A549 (cell line): ENCODE data around the gene CERKL. TPM values are rescaled to one million over a fixed set of nuclear protein-coding genes. Genes with fewer than 3 reads are reported as not detected.

Source experiments
- ATAC-seq, 2 experiments: fragments of 200-7000 bp in 1 of 2; fragments of >200 bp in 1 of 2; cut with Nextera tagmentation in 1 of 2; cut with Tn5 transposase in 1 of 2; 3 replicates each; pipeline versions ENCODE4 v1.8.0 to v1.9.1; 2018 to 2020; ENCODE audit warnings: mild to moderate bottlenecking in 1 of 2, moderate library complexity in 1 of 2
- CTCF ChIA-PET: fragments of 300-600 bp; sonication (Branson Sonifier 250); formaldehyde crosslinking; extraction: SDS; loops from one replicate; lab custom pipeline; 2021; ENCODE audit warnings: antibody characterized with exemption, inconsistent platforms; lab: Yijun Ruan, JAX
- POLR2A ChIA-PET: fragments of 350-600 bp; formaldehyde crosslinking; extraction: SDS; loops from one replicate; lab custom pipeline; 2021; ENCODE audit warnings: antibody characterized with exemption, inconsistent platforms; lab: Yijun Ruan, JAX
- DNase-seq, 2 experiments: peaks; one replicate each; pipeline versions ENCODE4 v3.0.0 to v3.0.0-alpha.2; 2011 to 2016; ENCODE audit warnings: low read depth in 1 of 2, low spot score in 1 of 2
- FAIRE-seq: peaks from 2 replicates; lab custom pipeline; 2011; peaks lifted over from hg19 to GRCh38; lab: Jason Lieb, UNC
- H3K27ac ChIP-seq, 2 experiments: fragments of >200 bp; sonication (Bioruptor Twin); formaldehyde crosslinking; 3 replicates each; pipeline ENCODE4 v1.5.1; 2016 to 2017
- H3K4me1 ChIP-seq: fragments of >200 bp; sonication (Bioruptor Twin); formaldehyde crosslinking; 3 replicates; pipeline ENCODE4 v1.6.1; 2016
- H3K4me2 ChIP-seq: fragments of >200 bp; sonication (Bioruptor Twin); formaldehyde crosslinking; 3 replicates; pipeline ENCODE4 v1.6.1; 2016
- H3K4me3 ChIP-seq: fragments of >200 bp; sonication (Bioruptor Twin); formaldehyde crosslinking; 3 replicates; pipeline ENCODE4 v1.5.1; 2016
- H3K9me3 ChIP-seq: fragments of >200 bp; sonication (Bioruptor Twin); formaldehyde crosslinking; 3 replicates; pipeline ENCODE4 v1.6.1; 2016
- ATOH8 ChIP-seq: fragments of 250-450 bp; sonication (Bioruptor Pico); IDR thresholded peaks from 2 replicates; pipeline ENCODE4 v1.5.0; 2020; ENCODE audit warnings: low read depth, mild to moderate bottlenecking, moderate library complexity
- BHLHE40 ChIP-seq: IDR thresholded peaks from 2 replicates; pipeline ENCODE4 v1.6.1; 2012; ENCODE audit warnings: low read depth, low read length, inconsistent platforms
- CBX8 ChIP-seq: fragments of 200-600 bp; sonication (generic); IDR thresholded peaks from 2 replicates; pipeline ENCODE4 v1.6.1; 2016
- CHD4 ChIP-seq: fragments of 200-600 bp; sonication (generic); IDR thresholded peaks from 2 replicates; pipeline ENCODE4 v1.6.1; 2016; ENCODE audit warnings: antibody characterized with exemption, mild to moderate bottlenecking, borderline replicate concordance
- EHF ChIP-seq: fragments of 250-450 bp; sonication (Bioruptor Pico); IDR thresholded peaks from 2 replicates; pipeline ENCODE4 v1.5.0; 2020; ENCODE audit warnings: mild to moderate bottlenecking
- EHMT2 ChIP-seq: fragments of 200-600 bp; sonication (generic); IDR thresholded peaks from 2 replicates; pipeline ENCODE4 v1.6.1; 2016; ENCODE audit warnings: antibody characterized with exemption, low read depth, mild to moderate bottlenecking, moderate library complexity
- EP300 ChIP-seq, 2 experiments: fragments of >200 bp; sonication (Bioruptor Twin); formaldehyde crosslinking; IDR thresholded peaks; 2 replicates in 1 of 2; 3 replicates in 1 of 2; pipeline ENCODE4 v1.6.1; 2016 to 2017
- FOSL2 ChIP-seq, 2 experiments: fragments of 450-650 bp in 1 of 2; fragments of >200 bp in 1 of 2; sonication (Bioruptor Twin) in 1 of 2; formaldehyde crosslinking; IDR thresholded peaks; 2 replicates each; pipeline versions ENCODE4 v1.5.0 to v1.6.1; 2016 to 2020; ENCODE audit warnings: mild to moderate bottlenecking in 1 of 2, moderate library complexity in 1 of 2
- FOXS1 ChIP-seq: fragments of 250-450 bp; sonication (Bioruptor Pico); IDR thresholded peaks from 2 replicates; pipeline ENCODE4 v1.5.0; 2020; ENCODE audit warnings: mild to moderate bottlenecking, moderate library complexity
- HEYL ChIP-seq: fragments of 250-450 bp; sonication (Bioruptor Pico); IDR thresholded peaks from 2 replicates; pipeline ENCODE4 v1.8.0; 2021; ENCODE audit warnings: mild to moderate bottlenecking, moderate library complexity
- HOXB13 ChIP-seq: fragments of 250-450 bp; sonication (Bioruptor Pico); IDR thresholded peaks from 2 replicates; pipeline ENCODE4 v1.5.0; 2020; ENCODE audit warnings: low read depth, mild to moderate bottlenecking, moderate library complexity
- JUN ChIP-seq, 2 experiments: fragments of >200 bp; sonication (Bioruptor Twin); formaldehyde crosslinking; IDR thresholded peaks; 2 replicates in 1 of 2; 3 replicates in 1 of 2; pipeline ENCODE4 v1.6.1; 2016 to 2017
- KDM1A ChIP-seq: fragments of 200-600 bp; sonication (generic); IDR thresholded peaks from 2 replicates; pipeline ENCODE4 v1.6.1; 2016; ENCODE audit warnings: low read depth, mild to moderate bottlenecking
- KDM5A ChIP-seq: fragments of 200-600 bp; sonication (generic); IDR thresholded peaks from 2 replicates; pipeline ENCODE4 v1.6.1; 2016; ENCODE audit warnings: antibody characterized with exemption, mild to moderate bottlenecking
- MAFK ChIP-seq: fragments of 450-650 bp; IDR thresholded peaks from 2 replicates; pipeline ENCODE4 v1.6.1; 2014; ENCODE audit not compliant: partially characterized antibody
- MAZ ChIP-seq: fragments of 150-350 bp; IDR thresholded peaks from 2 replicates; pipeline ENCODE4 v1.6.1; 2014; ENCODE audit warnings: antibody characterized with exemption, low read depth, low read length, borderline replicate concordance
- MYC ChIP-seq: IDR thresholded peaks from 2 replicates; pipeline ENCODE4 v1.6.1; 2012; ENCODE audit warnings: mild to moderate bottlenecking, inconsistent platforms, low read length, improper control_type of control experiment, borderline replicate concordance
- NFE2L2 ChIP-seq: fragments of 150-350 bp; conservative IDR thresholded peaks from 2 replicates; pipeline ENCODE4 v1.6.1; 2014; ENCODE audit warnings: low read length
- NPAS2 ChIP-seq: fragments of 250-450 bp; sonication (Bioruptor Pico); IDR thresholded peaks from 2 replicates; pipeline ENCODE4 v1.8.0; 2022; ENCODE audit warnings: mild to moderate bottlenecking, moderate library complexity, borderline replicate concordance
- PHF8 ChIP-seq: fragments of 200-600 bp; sonication (generic); IDR thresholded peaks from 2 replicates; pipeline ENCODE4 v1.6.1; 2016; ENCODE audit warnings: low read depth, mild to moderate bottlenecking, antibody characterized with exemption, moderate library complexity, borderline replicate concordance
- REST ChIP-seq: fragments of 200-600 bp; sonication (generic); IDR thresholded peaks from 2 replicates; pipeline ENCODE4 v1.6.1; 2016; ENCODE audit warnings: antibody characterized with exemption, mild to moderate bottlenecking, moderate library complexity
- RFX5 ChIP-seq: fragments of 450-650 bp; IDR thresholded peaks from 2 replicates; pipeline ENCODE4 v1.7.1; 2014; ENCODE audit warnings: antibody characterized with exemption, mild to moderate bottlenecking, moderate library complexity
- RNF2 ChIP-seq: fragments of 200-600 bp; sonication (generic); IDR thresholded peaks from 2 replicates; pipeline ENCODE4 v1.6.1; 2016; ENCODE audit warnings: low read depth, mild to moderate bottlenecking, antibody characterized with exemption, moderate library complexity, borderline replicate concordance
- SMC3 ChIP-seq: fragments of >200 bp; sonication (Bioruptor Twin); formaldehyde crosslinking; IDR thresholded peaks from 3 replicates; pipeline ENCODE4 v1.6.1; 2018; ENCODE audit warnings: inconsistent platforms
- TP53 ChIP-seq: fragments of 250-450 bp; sonication (Bioruptor Pico); IDR thresholded peaks from 2 replicates; pipeline ENCODE4 v1.5.0; 2021; ENCODE audit warnings: mild to moderate bottlenecking, moderate library complexity
- ZC3H11A ChIP-seq: fragments of 450-650 bp; IDR thresholded peaks from 2 replicates; pipeline ENCODE4 v1.6.1; 2014; ENCODE audit warnings: antibody characterized with exemption, mild to moderate bottlenecking
- ZFP36 ChIP-seq: fragments of 450-650 bp; IDR thresholded peaks from 2 replicates; pipeline ENCODE4 v1.6.1; 2014; ENCODE audit warnings: borderline replicate concordance; ENCODE audit not compliant: partially characterized antibody
- ZNF302 ChIP-seq: fragments of 250-450 bp; sonication (Bioruptor Pico); IDR thresholded peaks from 2 replicates; pipeline ENCODE4 v1.9.0; 2021; ENCODE audit warnings: inconsistent platforms, mild to moderate bottlenecking, moderate library complexity
- ZSCAN20 ChIP-seq: fragments of 250-450 bp; sonication (Bioruptor Pico); IDR thresholded peaks from 2 replicates; pipeline ENCODE4 v1.8.0; 2022; ENCODE audit warnings: mild to moderate bottlenecking, moderate library complexity
- WGBS: methylation state at CpG from one replicate; pipeline ENCODE4 v1.1.6; 2017; ENCODE audit errors: missing lambda C conversion rate; 5-methylcytosine and 5-hydroxymethylcytosine counted together
- polyA plus RNA-seq, 4 experiments: library from polyadenylated mRNA; depleted of rRNA in 3 of 4; stranded (reverse); fragments of >200 nt; fragmentation: RNase III in 1 of 4; extraction: RNeasy Plus Mini Kit Qiagen cat#74134 plus additional on column Dnase treatment in 1 of 4; gene quantifications; 2 replicates in 3 of 4; 3 replicates in 1 of 4; pipeline ENCODE4 v1.2.3, GENCODE V29; 2011 to 2017

CERKL gene
- polyA plus RNA-seq, 2 of the 4 experiments (the other 2 are of a cell fraction), result 0.30 to 0.85 TPM

- ChIA-PET POLR2A (no interaction called here), CTCF (interaction anchor here (0.6 kb wide), 1 partner anchor 8 kb away, joined by 3 read pairs; no protein-coding TSS in a partner anchor)
- no peaks in the 10 kb centered on the region for H3K9me3 ChIP-seq
- H3K4me2 ChIP-seq, result no peak overlapping the region
- no peak overlapping the region for H3K27ac ChIP-seq
- no peak overlapping the region for H3K4me3 ChIP-seq
- DNase-seq, result no peak
- ATAC-seq, result peak in 1 of 2 experiments; percentile 51; a peak in 1 of 6 replicates
- peaks cover 11% of the 10 kb centered on the region for H3K4me1 ChIP-seq
- no peak for TF ChIP-seq PHF8
- no peak for TF ChIP-seq TP53
- TF ChIP-seq HOXB13 (CRISPR knock-in tag), result no peak
- TF ChIP-seq SMC3, result 0 out of 3 replicates have a peak, but pooled peaks have one; percentile 6
- TF ChIP-seq ZSCAN20 (CRISPR knock-in tag), result no peak
- no peak for TF ChIP-seq RNF2
- TF ChIP-seq MAZ, result no peak
- TF ChIP-seq CHD4, result no peak
- TF ChIP-seq FOXS1, result no peak
- FAIRE-seq, result no peak
- 67% methylated on average over 2 of the region's 2 CpGs for WGBS
Measured at GRCh38 chr2:181581534-181581933, 75.4 kb downstream of the CERKL start.

GRCh38 chr2:181578829-181579228, 78.1 kb downstream of the CERKL start:
- WGBS, result 61% methylated on average over 3 of the region's 3 CpGs
- H3K27ac ChIP-seq, result no peak overlapping the region
- H3K4me2 ChIP-seq, result no peak overlapping the region
- H3K9me3 ChIP-seq, result no peaks in the 10 kb centered on the region
- ChIA-PET POLR2A (no interaction called here), CTCF (no interaction called here)
- ATAC-seq (no peak), DNase-seq (no peak), FAIRE-seq (no peak)
- no peak overlapping the region for H3K4me3 ChIP-seq
- TF ChIP-seq CHD4, result no peak
- TF ChIP-seq MAZ, result no peak
- TF ChIP-seq NFE2L2, result no peak
- no peak for TF ChIP-seq RFX5
- TF ChIP-seq HEYL (CRISPR knock-in tag), result no peak
- TF ChIP-seq EHMT2, result no peak
- H3K4me1 ChIP-seq, result no peaks in the 10 kb centered on the region

GRCh38 chr2:181576431-181576830, 80.5 kb downstream of the CERKL start:
- no peak for ATAC-seq
- DNase-seq, result no peak
- no peak for FAIRE-seq
- H3K4me2 ChIP-seq, result no peak overlapping the region
- H3K27ac ChIP-seq, result no peak overlapping the region
- H3K9me3 ChIP-seq, result no peaks in the 10 kb centered on the region
- ChIA-PET CTCF (interaction anchor here (1.0 to 10.3 kb wide), 2 partner anchors 140 to 378 kb away, joined by 3 to 129 read pairs; no protein-coding TSS in a partner anchor), POLR2A (no interaction called here)
- no peak for TF ChIP-seq ZC3H11A
- TF ChIP-seq NFE2L2, result no peak
- no peak for TF ChIP-seq FOXS1
- no peak for TF ChIP-seq FOSL2 (IDR thresholded peaks at IDR 0.05)
- no peak for TF ChIP-seq FOSL2 (CRISPR knock-in tag; IDR thresholded peaks at IDR 0.05)
- no peak for TF ChIP-seq ZNF302 (CRISPR knock-in tag)
- TF ChIP-seq ATOH8, result no peak
- no peak for TF ChIP-seq REST
- no peak for TF ChIP-seq BHLHE40
- TF ChIP-seq KDM5A, result no peak
- TF ChIP-seq MYC, result no peak
- TF ChIP-seq KDM1A, result no peak
- TF ChIP-seq EP300 (IDR thresholded peaks at IDR 0.05), result no peak
- no peak for TF ChIP-seq ZFP36
- TF ChIP-seq CBX8, result no peak
- no peak for TF ChIP-seq TP53
- TF ChIP-seq MAFK, result no peak
- TF ChIP-seq ZSCAN20 (CRISPR knock-in tag), result no peak
- no peak for TF ChIP-seq NPAS2 (CRISPR knock-in tag)
- TF ChIP-seq JUN (IDR thresholded peaks at IDR 0.05), result no peak
- TF ChIP-seq EHF (CRISPR knock-in tag), result no peak
- no peak overlapping the region for H3K4me3 ChIP-seq
- WGBS, result 63% methylated on average over 5 of the region's 5 CpGs
- H3K4me1 ChIP-seq, result no peaks in the 10 kb centered on the region
